Left cardiac atrium (tissue), 4 donors: ENCODE measurements around the gene MAMLD1. TPM values are rescaled to one million over a fixed set of nuclear protein-coding genes. Genes with fewer than 3 reads are reported as not detected.

Experiments
- ATAC-seq, 2 donors: fragments of 200-7000 bp; cut with Tn5 transposase; one replicate each; pipeline ENCODE4 v1.9.1; 2020; ENCODE audit warnings: mild to moderate bottlenecking in 2 of 2, moderate library complexity in 2 of 2
- DNase-seq: peaks from one replicate; pipeline ENCODE4 v3.0.0-alpha.2; 2020
- intact Hi-C, 2 donors: fragments of 100-400 bp; cut with DNase I; formaldehyde crosslinking; loops; one replicate each; pipeline versions ENCODE4 v1.14.1 to v1.15.1; 2022 to 2023
- total RNA-seq, 2 donors: library from RNA; stranded (reverse); fragmentation: NEBNext Ultra II Directional; extraction: Animal tissue kit (Norgen Biotek cat#: 25700); gene quantifications; one replicate each; pipeline ENCODE4 v1.2.1, GENCODE V29; 2021
- donor health status: DM: no; HTN: yes; CAD: no.
- donor health status: DM: no; HTN: yes; CAD: no; lungs with severe emphysema.
- donor health status: DM: yes; HTN: yes; CAD: no.
- donor health status: Dilated cardiomyopathy.

Gene MAMLD1
- total RNA-seq, 2 donors from 2014 or later = 2.7 to 3.2 TPM

DNA sequence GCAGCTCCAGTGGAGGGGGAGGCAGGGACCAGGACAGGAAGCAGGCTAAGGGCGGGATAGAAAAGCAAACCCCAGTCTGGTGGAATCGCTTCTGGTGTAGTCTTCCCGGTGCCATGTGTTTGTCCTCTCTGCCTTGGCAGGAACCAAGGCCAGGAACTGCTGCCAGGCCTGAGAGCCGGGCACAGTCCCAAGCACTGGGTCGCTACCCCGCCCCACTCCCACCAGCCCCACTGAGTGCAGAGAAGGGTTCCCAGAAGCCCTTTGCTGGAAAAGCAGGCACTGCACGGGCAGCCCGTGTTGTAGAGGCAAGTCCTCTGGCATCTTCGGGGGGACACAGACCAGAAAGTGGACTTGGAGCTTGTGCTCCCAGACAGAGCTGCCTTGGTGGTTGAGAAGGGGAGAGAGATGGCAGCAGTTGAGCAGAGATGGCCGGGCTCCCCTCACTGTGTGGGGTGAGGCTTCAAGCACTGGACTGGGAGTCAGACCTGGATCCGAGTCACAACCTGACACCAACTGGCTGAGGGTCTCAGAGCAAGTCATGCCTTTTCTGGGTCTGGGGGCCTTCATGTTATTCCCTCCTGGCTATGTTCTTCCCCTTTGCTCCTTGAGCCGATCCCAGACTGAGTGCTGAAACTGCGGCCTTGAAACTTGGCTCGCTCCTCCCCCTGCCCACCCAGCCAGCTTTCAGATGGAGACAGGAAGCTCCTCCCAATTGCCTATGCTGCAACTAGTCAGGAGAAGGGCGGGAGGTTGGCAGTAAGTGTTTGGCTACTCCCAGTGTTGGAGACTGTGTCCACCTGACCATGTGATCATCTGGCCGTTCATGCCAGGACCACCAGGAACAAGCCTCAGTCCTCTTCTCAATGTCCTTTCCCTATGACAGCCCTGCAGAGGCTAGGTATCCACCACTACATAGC, 145.6 kb downstream of the MAMLD1 start:
- DNase-seq (peak; percentile 73), ATAC-seq (peak; percentile 87)
- intact Hi-C loops = no loop called here

DNA sequence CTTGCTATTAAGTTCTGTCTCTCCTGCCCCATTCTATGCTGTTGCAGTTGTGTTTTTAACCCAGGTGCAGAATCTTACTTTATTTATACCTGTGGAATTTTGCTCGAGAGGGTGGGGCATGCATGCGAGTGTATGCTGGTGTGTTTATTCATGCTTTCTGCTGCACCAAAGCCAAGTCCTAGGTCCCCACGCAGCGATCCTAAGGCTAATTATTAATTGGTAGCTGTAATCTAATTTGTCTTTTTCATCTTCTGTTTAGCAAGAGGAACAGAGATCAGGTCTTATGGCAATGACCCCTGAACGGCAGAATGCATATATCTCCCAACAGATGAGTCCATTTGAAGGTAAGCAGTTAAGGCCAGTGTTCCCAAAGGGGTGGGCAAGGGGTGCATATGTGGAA, 146.6 kb downstream of the MAMLD1 start:
- DNase-seq = no peak
- ATAC-seq = no peak
- intact Hi-C loops = no loop called here

DNA sequence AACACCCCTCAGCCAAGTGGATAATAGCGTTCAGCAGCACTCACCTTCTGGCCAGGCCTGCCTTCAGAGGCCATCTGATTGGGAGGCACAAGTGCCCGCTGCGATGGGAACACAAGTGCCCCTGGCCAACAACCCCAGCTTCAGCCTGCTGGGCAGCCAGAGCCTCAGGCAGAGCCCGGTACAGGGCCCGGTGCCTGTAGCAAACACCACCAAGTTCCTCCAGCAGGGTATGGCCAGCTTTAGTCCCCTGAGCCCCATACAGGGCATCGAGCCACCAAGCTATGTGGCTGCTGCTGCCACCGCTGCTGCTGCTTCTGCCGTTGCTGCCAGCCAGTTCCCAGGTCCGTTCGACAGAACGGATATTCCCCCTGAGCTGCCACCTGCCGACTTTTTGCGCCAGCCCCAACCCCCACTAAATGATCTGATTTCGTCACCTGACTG, 149.4 kb downstream of the MAMLD1 start:
- DNase-seq (no peak), ATAC-seq (no peak)
- intact Hi-C loops = no loop called here

DNA sequence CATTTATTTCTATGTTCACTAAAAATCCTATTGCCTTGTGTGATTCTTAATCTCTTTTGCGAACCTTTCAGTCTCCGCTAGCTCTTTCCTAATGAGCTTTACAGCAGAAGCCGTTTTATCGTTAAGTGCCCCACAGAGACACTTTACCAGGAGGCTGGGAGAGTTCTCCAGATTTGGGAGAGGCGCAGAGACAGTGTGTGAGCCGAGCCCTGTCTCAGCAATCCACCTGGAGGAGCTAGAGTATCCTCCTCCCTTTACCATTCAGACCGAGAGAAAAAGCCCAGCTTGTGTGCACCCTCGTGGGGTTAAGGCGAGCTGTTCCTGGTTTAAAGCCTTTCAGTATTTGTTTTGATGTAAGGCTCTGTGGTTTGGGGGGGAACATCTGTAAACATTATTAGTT, 150.4 kb downstream of the MAMLD1 start:
- DNase-seq (no peak), ATAC-seq (no peak)
- intact Hi-C loops = no loop called here

DNA sequence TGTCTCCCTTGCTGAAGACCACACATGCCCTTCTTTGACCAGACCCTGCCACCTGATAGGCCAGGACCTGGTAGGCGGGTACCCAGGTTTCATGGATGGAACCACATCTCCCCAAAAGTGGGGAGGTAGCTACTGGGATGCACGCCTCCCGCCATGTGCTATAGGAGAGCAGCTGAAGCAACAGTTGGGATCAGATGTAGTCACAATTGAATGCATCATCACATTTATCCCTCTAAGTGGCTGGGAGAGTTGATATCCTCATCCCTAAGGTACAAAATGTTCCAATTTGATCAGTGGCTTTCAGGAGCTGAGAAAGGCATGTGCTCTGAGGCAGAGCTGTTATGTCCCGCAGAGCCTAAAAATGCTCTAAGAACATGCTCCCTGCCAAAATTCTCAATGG, 151.3 kb downstream of the MAMLD1 start:
- DNase-seq (no peak), ATAC-seq (no peak)
- intact Hi-C loops = no loop called here

DNA sequence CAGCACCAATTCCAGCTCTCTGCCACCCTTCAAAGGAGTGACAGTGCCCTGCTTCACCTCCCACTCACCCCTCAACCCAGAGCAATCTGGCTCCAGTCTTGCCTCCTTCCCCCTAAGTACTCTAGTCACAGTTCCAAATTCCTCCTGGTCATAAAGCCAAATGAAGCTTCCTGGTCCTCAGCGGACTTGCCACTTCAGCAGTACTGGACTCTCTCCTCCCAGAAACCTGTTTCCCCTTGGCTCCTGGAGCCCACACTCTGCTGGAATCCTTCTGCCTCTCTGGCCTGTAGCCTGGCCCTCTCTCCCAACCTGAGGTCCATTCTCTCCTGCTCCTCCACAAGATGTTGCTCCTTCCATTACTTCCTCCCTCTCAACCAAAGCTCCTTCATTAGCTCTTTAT, 152.7 kb downstream of the MAMLD1 start:
- no peak for ATAC-seq
- intact Hi-C loops = no loop called here
- no peak for DNase-seq

DNA sequence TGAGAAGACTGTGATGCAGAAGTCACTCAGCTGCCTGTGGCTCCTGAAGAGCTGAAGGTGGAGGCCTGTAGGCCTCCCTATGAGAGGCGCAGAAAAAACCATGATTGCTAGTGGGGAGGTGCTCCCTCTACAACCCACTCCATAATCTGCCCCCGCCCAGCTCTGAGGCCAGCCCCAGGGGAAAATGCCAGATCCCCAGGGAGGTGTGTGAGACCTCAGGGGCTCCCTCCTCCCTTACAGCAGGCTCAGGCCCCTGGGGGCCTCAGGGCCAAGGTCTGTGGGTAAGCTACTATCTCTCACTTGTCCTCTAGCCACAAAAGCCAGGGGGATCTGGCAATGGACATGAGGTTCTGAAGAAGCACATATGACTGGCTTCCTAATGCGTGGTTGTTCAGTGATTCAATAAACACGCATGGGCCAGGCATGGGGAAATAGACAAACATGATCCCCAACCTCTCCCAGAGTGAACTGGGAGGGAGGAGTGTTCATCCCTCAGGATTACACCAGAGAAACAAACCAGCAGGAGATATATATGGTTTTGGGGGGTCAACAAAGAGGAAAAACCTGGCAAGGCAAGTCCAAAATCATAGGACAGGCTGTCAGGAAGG, 154.3 kb downstream of the MAMLD1 start:
- intact Hi-C loops = no loop called here
- DNase-seq = no peak
- no peak for ATAC-seq

DNA sequence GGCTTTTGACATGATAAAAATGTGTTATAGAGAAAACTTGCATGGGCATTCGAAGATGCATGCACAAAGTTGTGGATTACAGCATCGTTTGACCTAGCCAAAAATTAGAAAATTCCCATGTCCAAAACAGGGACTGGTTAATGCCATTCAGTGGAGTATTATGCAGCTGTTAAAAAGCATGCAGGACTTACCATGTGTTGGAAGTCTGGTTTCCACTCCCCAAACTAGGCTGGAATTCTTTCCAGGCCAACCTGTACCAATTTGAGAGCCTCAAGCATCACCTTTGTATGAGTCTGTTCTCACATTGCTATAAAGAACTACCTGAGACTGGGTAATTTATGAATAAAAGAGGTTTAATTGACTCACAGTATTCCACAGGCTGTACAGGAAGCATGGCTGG, 159.4 kb downstream of the MAMLD1 start:
- DNase-seq (no peak), ATAC-seq (no peak)
- intact Hi-C loops = no loop called here

DNA sequence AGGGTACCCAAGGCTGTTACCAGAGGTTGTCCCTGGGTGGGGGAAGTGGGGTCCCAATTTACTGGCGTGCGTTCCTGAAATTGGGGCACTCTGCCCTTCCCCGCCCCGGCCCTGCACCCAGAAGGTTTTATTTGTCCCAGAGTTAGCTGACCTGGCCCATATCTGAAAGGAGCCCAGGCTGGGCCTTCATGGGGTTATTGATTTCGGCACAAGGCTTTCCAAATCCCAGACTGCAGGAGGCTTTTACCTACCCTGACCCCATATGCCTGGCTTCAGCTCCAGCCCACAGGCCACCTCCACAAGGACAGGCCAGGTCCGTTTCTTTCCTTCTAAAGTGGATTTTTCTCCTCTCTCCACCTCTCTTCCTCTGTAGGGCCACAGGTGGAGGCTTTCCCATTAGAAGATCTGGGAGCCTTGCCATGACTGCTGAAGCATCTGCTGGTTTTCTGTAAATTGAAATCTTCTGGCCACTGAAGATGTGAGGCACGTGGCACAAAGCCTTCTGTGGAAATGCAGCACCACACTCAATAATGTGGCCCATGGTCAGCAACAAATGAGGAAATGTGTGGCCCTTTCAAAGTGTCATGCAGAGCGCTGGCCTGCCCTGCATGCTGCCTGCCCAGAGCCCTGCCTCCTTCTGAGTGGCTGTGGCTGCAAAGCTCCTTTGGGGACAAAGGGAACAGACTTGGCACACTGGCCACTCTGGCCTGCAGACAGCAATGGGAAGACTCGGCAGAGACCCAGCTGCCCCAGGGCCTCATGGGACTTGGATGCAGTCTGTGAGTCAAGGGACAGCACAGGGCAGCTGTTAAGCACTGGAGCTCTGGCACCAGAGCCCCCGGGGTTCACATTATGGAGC, 162.2 kb downstream of the MAMLD1 start:
- DNase-seq (peak; percentile 39), ATAC-seq (peak; percentile 89 to 94)

DNA sequence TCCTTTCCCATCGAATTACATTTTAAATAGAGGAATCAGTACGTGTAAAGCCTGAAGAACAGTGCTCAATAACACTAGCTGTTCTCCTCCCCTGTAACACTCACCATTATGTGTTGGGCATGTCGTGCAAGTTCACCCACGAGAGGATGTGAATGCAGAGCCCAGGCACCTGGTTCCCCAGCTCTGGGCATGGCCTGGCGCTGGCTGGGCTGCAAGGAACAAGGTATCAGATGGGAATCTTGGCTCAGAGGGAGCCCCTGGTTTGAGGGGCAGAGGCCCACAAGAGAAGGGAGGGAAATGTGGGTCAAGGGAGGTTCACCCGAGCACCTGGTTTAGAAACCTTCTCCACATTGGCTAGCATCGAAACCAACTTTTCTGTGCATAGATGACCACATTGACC, 163.6 kb downstream of the MAMLD1 start:
- ATAC-seq (no peak), DNase-seq (no peak)
- intact Hi-C loops = no loop called here

More for the DNA sequence above, 162.2 kb downstream of the MAMLD1 start:
- intact Hi-C loops = no loop called here

DNA sequence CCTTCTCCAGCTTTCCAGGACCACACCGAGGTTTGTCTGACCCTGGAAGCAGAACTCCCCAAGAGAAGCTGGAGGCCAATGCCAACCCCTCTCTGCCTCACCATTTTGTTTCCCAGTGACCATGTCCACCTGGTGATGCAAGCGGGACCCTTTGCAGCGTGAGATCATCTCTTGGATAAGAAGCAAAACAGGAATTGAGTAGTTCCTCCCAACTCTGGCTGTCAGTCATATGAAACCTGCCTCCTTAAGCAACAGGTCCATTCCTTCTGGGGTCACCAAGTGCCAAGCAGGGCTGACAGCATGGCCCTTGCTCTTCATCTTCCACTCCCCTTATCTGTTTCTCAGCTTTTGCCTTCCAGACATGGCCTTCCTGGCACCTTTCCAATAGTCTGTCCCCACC, 164.0 kb downstream of the MAMLD1 start:
- ATAC-seq (no peak), DNase-seq (no peak)
- intact Hi-C loops = no loop called here

DNA sequence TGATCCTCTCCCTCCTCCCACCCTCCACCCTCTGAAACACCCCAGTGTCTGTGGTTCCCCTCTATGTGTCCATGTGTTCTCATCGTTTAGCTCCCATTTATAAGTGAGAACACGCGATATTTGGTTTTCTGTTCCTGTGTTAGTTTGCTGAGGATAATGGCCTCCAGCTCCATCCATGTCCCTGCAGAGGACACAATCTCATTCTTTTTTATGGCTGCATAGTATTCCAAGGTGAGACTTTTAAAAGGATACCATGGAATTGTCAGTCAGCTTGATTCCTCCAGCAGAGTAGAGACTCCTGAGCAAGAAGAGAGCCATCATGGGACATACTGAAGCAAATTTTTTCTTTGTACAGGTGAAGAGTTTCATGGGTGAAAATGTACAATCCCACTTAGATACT, 166.5 kb downstream of the MAMLD1 start:
- ATAC-seq (no peak), DNase-seq (no peak)
- intact Hi-C loops = no loop called here

DNA sequence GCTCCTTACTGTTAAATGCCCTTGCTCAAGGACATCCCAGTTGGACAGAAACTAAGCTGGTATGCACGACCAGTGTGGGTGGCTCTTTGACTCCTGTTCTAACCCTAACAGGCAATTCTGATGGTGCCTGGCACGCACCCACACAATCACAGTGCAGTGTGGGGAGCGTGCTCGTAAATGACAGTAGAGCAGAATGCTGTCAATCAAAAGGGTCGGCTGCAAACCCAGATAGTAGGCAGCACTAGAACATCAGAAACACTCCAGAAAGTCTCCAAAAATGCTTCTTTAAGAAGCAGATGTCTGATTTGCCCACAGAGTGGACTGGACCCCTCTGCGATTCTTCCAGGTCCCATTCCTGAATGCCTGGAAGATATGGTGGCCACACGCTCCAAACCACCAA, 167.7 kb downstream of the MAMLD1 start:
- no peak for DNase-seq
- intact Hi-C loops = no loop called here
- no peak for ATAC-seq

DNA sequence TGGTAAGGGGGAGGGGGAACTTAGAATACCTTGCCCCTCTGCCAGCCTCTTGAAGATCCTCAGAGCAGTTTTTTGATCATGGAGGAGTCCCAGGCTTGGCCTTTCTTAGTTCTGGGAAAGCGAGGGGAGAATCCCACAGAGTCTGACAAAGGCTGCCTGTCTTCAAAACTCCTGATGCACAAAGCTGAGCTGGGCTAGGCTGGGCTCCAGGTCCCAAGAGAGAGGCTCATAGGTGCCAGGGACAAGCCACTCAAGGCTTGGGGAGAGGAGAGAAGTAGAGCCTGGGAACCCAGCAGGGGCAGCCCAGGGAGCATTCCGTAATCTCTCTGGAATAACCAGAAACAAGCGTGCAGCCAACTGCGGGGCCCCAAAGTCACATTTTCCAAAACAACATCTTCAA, 168.3 kb downstream of the MAMLD1 start:
- DNase-seq (no peak), ATAC-seq (no peak)
- intact Hi-C loops = no loop called here

DNA sequence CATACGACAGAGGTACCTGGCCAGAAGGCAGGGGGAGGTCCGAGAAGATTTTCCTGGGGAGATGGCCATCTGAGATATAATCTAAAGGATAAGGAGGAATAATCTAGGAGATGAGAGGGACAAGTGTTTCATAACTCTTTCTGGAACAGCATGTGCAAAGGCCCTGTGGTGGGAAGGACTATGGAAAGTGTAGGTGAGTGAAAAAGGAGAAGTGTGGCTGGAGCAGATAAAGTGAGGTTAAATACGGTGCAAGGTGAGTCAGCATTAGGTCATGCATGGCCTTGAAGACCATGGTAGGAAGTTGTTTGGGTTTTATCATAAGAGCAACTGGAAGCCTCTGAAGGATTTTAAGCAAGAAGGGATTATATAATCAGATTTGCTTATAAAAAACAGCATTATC, 170.7 kb downstream of the MAMLD1 start:
- DNase-seq = no peak
- no peak for ATAC-seq
- intact Hi-C loops = no loop called here

DNA sequence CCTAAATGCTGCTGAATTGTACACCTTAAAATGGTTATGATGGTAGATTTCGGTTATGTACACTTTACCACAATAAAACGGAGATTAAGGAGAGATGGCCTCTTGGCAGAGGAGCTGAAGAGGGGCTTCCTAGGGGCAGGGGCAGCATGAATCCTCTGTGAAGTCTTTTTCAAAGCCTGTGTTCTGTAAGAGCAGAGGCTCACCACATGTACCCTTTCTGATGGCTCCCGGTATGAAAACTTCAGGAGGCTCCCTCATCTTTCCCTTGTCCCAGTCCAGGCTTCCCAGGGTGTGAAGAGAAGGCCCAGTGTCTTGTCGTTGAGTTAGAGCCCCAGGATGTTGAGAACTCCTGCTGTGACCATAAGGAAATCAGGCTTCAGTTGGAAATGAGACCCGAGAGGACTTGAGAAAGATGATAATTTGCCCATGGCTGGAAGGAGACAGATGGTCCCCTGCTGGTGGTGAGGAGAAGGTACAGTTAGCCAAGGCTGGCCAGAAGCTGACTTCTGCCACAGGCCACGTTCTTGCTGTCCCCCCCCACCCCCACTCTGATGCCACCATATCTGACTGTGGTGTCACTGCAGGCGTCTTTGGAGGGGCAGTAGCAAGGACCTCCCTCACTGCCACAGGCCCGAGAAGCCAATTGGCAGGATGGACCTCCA, 173.5 kb downstream of the MAMLD1 start:
- DNase-seq = no peak
- no peak for ATAC-seq
- intact Hi-C loops = no loop called here

DNA sequence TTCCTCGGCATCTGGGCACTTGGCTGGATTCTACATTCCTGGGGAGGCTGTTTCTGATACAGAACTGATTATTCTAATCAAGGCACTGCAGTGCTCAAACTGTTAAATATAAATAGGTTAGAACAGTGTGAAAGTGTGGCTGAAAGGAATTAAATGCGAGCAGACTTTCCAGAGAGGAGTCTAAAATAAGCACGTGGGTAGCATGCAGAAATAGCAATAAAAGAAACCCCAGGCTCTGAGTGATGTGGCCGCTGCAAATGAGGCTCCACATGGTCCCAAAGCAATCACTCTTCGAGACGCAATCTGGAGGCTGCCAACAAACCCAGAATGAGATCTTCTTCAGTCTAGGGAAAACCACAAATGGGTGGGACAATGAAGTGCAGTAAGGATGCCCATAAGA, 174.7 kb downstream of the MAMLD1 start:
- intact Hi-C loops = no loop called here
- no peak for ATAC-seq
- DNase-seq = no peak

DNA sequence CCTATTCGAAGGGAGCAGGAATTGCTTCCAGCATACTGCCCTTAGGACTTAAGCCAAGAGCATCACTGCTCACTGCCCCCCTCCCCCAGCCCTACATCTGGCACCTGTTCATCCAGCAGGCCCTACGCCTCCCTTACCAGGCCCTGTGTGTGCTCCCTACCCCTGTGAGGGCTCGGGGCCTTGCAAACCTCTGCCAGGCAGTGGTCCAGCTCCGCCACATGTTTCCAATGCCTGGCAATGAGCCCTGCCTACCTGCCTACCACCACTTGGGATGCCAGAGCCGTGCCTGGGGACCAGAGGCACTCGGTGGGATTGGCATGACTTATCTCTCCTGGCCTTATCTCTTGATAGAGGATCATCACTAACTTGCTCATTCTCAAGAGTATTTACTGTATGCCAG, 177.8 kb downstream of the MAMLD1 start:
- no peak for ATAC-seq
- intact Hi-C loops = no loop called here
- no peak for DNase-seq

DNA sequence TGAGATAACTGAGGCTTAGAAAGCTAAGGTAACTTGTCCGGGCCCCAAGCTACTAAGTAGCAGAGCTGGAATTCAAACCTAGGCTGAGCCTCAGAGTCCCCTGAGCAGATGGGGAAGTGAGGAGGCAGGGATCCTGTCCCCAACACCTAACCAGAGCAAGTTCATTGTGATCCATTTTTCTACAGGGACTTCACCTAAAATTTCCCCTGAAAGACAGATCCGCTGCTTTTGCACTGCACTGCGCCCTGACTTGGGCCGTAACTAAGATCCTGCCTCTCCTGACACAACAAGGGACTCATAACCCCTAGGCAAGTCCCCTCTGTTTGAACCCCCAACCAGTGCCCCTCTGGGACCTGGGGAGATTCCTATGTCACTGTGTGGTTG, 179.7 kb downstream of the MAMLD1 start:
- DNase-seq = no peak
- intact Hi-C loops = no loop called here
- no peak for ATAC-seq
